Stimulated activated CD8-positive, alpha-beta memory T cell treated with anti-CD3 and anti-CD28 coated beads, Interleukin-4, amount 100 ng/mL, for 4 hours (primary cell): ENCODE results near the gene FSIP1.

Experiments used
- DNase-seq, 2 donors: peaks; one replicate each; pipeline ENCODE4 v3.0.0-alpha.2; 2020; ENCODE audit warnings: low read depth in 2 of 2, low spot score in 1 of 2

Gene FSIP1

GRCh38 chr15:39792844-39793335 is 10.2 kb upstream of the FSIP1 start:
- no peak for DNase-seq

GRCh38 chr15:39792025-39792843 is 9.6 kb upstream of the FSIP1 start:
- no peak for DNase-seq

- no peak for DNase-seq
Measured at GRCh38 chr15:39789736-39790135, 7.1 kb upstream of the FSIP1 start.

GRCh38 chr15:39788800-39789565 is 6.3 kb upstream of the FSIP1 start:
- DNase-seq, result no peak

GRCh38 chr15:39788108-39788507 is 5.5 kb upstream of the FSIP1 start:
- no peak for DNase-seq

- DNase-seq, result no peak
Measured at GRCh38 chr15:39787479-39787878, 4.8 kb upstream of the FSIP1 start.

GRCh38 chr15:39786447-39787056 is 3.9 kb upstream of the FSIP1 start:
- no peak for DNase-seq

- DNase-seq, result no peak
Measured at GRCh38 chr15:39785841-39786240, 3.2 kb upstream of the FSIP1 start.

- no peak for DNase-seq
Measured at GRCh38 chr15:39785139-39785538, 2.5 kb upstream of the FSIP1 start.

- DNase-seq, result no peak
Measured at GRCh38 chr15:39784638-39785037, 2.0 kb upstream of the FSIP1 start.

GRCh38 chr15:39784125-39784524 is 1.5 kb upstream of the FSIP1 start:
- no peak for DNase-seq

- DNase-seq, result no peak
Measured at GRCh38 chr15:39783244-39783820, 691 bp upstream of the FSIP1 start.

- DNase-seq, result no peak
Measured at GRCh38 chr15:39781967-39782302, 706 bp downstream of the FSIP1 start.

- no peak for DNase-seq
Measured at GRCh38 chr15:39781147-39781966, 1.3 kb downstream of the FSIP1 start.

GRCh38 chr15:39778021-39778420 is 4.6 kb downstream of the FSIP1 start:
- no peak for DNase-seq

- no peak for DNase-seq
Measured at GRCh38 chr15:39777496-39777895, 5.1 kb downstream of the FSIP1 start.

GRCh38 chr15:39776068-39776467 is 6.6 kb downstream of the FSIP1 start:
- DNase-seq, result no peak

GRCh38 chr15:39774688-39775267 is 7.9 kb downstream of the FSIP1 start:
- DNase-seq, result no peak

- no peak for DNase-seq
Measured at GRCh38 chr15:39770748-39771689, 11.6 kb downstream of the FSIP1 start.
